HepG2 (cell line): ENCODE measurements around the gene ABCA13. TPM values are rescaled to one million over a fixed set of nuclear protein-coding genes. Genes with fewer than 3 reads are reported as not detected.

ENCODE experiments used
- ATAC-seq: fragments of 200-7000 bp; cut with Tn5 transposase; 3 replicates; pipeline ENCODE4 v1.9.1; 2020; ENCODE audit warnings: mild to moderate bottlenecking, moderate library complexity
- BruUV-seq: library from RNA; stranded (reverse); fragments of 400-500 nt; replicated peaks from 2 replicates; lab custom pipeline; 2021; lab: Mats Ljungman, UMichigan
- CTCF ChIA-PET: fragments of 300-600 bp; formaldehyde crosslinking; extraction: SDS; loops from one replicate; lab custom pipeline; 2021; ENCODE audit warnings: low total read pairs, inconsistent platforms, low intra/inter-chr PET ratio; lab: Yijun Ruan, JAX
- POLR2A ChIA-PET: fragments of 350-600 bp; sonication (Branson Sonifier 250); formaldehyde crosslinking; loops from one replicate; lab custom pipeline; 2020; ENCODE audit warnings: antibody characterized with exemption, inconsistent platforms; lab: Yijun Ruan, JAX
- DNase-seq: peaks from one replicate; pipeline ENCODE4 v3.0.0-alpha.2; 2015; ENCODE audit warnings: low spot score
- FAIRE-seq: peaks from 3 replicates; lab custom pipeline; 2011; peaks lifted over from hg19 to GRCh38; lab: Jason Lieb, UNC
- H2AFZ ChIP-seq: one replicate; pipeline ENCODE4 v1.6.1; 2011; ENCODE audit warnings: low read length, inconsistent platforms
- H3K27ac ChIP-seq: fragments of 300-600 bp; 3 replicates; pipeline ENCODE4 v1.8.0; 2011; ENCODE audit warnings: mixed run types, mild to moderate bottlenecking, mixed read lengths, low read length, inconsistent platforms; ENCODE audit not compliant: insufficient read depth; ENCODE audit errors: extremely low read length
- H3K27me3 ChIP-seq, 2 experiments: fragments of 200-600 bp in 1 of 2; 2 replicates in 1 of 2; 3 replicates in 1 of 2; pipeline versions ENCODE4 v1.6.0 to v1.8.0; 2011; ENCODE audit warnings: low read length in 2 of 2, mild to moderate bottlenecking in 2 of 2, moderate library complexity in 2 of 2, inconsistent platforms in 1 of 2; ENCODE audit not compliant: insufficient read depth in 2 of 2, control insufficient read depth in 1 of 2
- H3K36me3 ChIP-seq, 2 experiments: fragments of 200-600 bp in 1 of 2; replicated peaks in 1 of 2; 2 replicates in 1 of 2; 3 replicates in 1 of 2; pipeline versions ENCODE4 v1.5.1 to v1.8.0; 2011; ENCODE audit warnings: low read length in 2 of 2, inconsistent platforms in 1 of 2; ENCODE audit not compliant: insufficient read depth in 2 of 2, control insufficient read depth in 1 of 2
- H3K4me1 ChIP-seq: 2 replicates; pipeline ENCODE4 v1.5.1; 2012; ENCODE audit warnings: low read length, inconsistent platforms; ENCODE audit not compliant: insufficient read depth
- H3K4me2 ChIP-seq: 2 replicates; pipeline ENCODE4 v1.6.0; 2011; ENCODE audit warnings: low read depth, low read length, inconsistent platforms
- H3K4me3 ChIP-seq, 3 experiments: fragments of 200-600 bp in 1 of 3; sonication (generic), shearing (Covaris generic) in 1 of 3; replicated peaks in 1 of 3; 2 replicates each; pipeline ENCODE4 v1.5.1; 2011 to 2016; ENCODE audit warnings: low read length in 3 of 3, inconsistent platforms in 2 of 3, low read depth in 2 of 3, mild to moderate bottlenecking in 2 of 3, control low read depth in 1 of 3, mixed read lengths in 1 of 3; ENCODE audit not compliant: insufficient read depth in 1 of 3
- H3K79me2 ChIP-seq: one replicate; pipeline ENCODE4 v1.6.1; 2011; ENCODE audit warnings: low read length, inconsistent platforms; ENCODE audit not compliant: insufficient read depth
- H3K9ac ChIP-seq: 2 replicates; pipeline ENCODE4 v1.6.0; 2011; ENCODE audit warnings: mild to moderate bottlenecking, low read depth, low read length, inconsistent platforms; ENCODE audit not compliant: insufficient read depth
- H3K9me3 ChIP-seq: 2 replicates; pipeline ENCODE4 v1.5.1; 2012; ENCODE audit warnings: mild to moderate bottlenecking, low read length
- H4K20me1 ChIP-seq: 2 replicates; pipeline ENCODE4 v1.6.0; 2011; ENCODE audit warnings: inconsistent platforms, mild to moderate bottlenecking, low read length, moderate library complexity; ENCODE audit not compliant: insufficient read depth
- MED8 ChIP-seq: sonication (generic); formaldehyde crosslinking; IDR thresholded peaks from 2 replicates; pipeline ENCODE4 v1.8.1; 2023; ENCODE audit warnings: mild to moderate bottlenecking, missing genetic modification reagents; ENCODE audit not compliant: insufficient replicate concordance
- RARG ChIP-seq: sonication (generic); formaldehyde crosslinking; IDR thresholded peaks from 2 replicates; pipeline ENCODE4 v1.4.0; 2020; ENCODE audit warnings: low read depth, mild to moderate bottlenecking, missing genetic modification reagents
- RFX1 ChIP-seq: fragments of 450-650 bp; IDR thresholded peaks from 2 replicates; pipeline ENCODE4 v1.6.1; 2017
- RFX5 ChIP-seq: IDR thresholded peaks from 2 replicates; pipeline ENCODE4 v1.6.1; 2011; ENCODE audit warnings: low read depth, low read length, improper control_type of control experiment
- SNRNP70 ChIP-seq: fragments of 200-400 bp; formaldehyde crosslinking; IDR thresholded peaks from 2 replicates; pipeline ENCODE4 v1.6.1; 2017; ENCODE audit warnings: mild to moderate bottlenecking, low read depth, low read length, moderate library complexity
- SSRP1 ChIP-seq: IDR thresholded peaks from 2 replicates; pipeline ENCODE4 v1.6.1; 2016; ENCODE audit warnings: control low read depth
- TFDP2 ChIP-seq: sonication (generic); formaldehyde crosslinking; IDR thresholded peaks from 2 replicates; pipeline ENCODE4 v1.4.0; 2020; ENCODE audit warnings: missing genetic modification reagents
- TRIM24 ChIP-seq: sonication (generic); formaldehyde crosslinking; IDR thresholded peaks from 2 replicates; pipeline ENCODE4 v1.8.0; 2022; ENCODE audit warnings: mild to moderate bottlenecking, missing genetic modification reagents
- ZBTB33 ChIP-seq: sonication (generic); formaldehyde crosslinking; IDR thresholded peaks from 2 replicates; pipeline ENCODE4 v1.4.0; 2020; ENCODE audit warnings: missing genetic modification reagents
- ZNF225 ChIP-seq: sonication (generic); formaldehyde crosslinking; IDR thresholded peaks from 2 replicates; pipeline ENCODE4 v1.4.0; 2020; ENCODE audit warnings: mild to moderate bottlenecking, missing genetic modification reagents
- ZNF354B ChIP-seq: sonication (generic); formaldehyde crosslinking; IDR thresholded peaks from 2 replicates; pipeline ENCODE4 v1.8.0; 2022; ENCODE audit warnings: mild to moderate bottlenecking, missing genetic modification reagents
- ZNF580 ChIP-seq: IDR thresholded peaks from 2 replicates; pipeline ENCODE4 v1.6.1; 2016; ENCODE audit warnings: low read depth, borderline replicate concordance
- ZNF780A ChIP-seq: sonication (generic); formaldehyde crosslinking; IDR thresholded peaks from 2 replicates; pipeline ENCODE4 v1.8.0; 2022; ENCODE audit warnings: mild to moderate bottlenecking, missing genetic modification reagents, moderate library complexity
- WGBS: methylation state at CpG from one replicate; pipeline ENCODE4 v1.1.6; 2017; ENCODE audit warnings: low lambda C conversion rate; 5-methylcytosine and 5-hydroxymethylcytosine counted together
- in situ Hi-C: cut with HindIII; loops from 2 replicates; pipeline ENCODE4 v1.10.0; 2017; ENCODE audit warnings: low pct_unique_long_range_greater_than_20kb; ENCODE audit not compliant: extremely low pct_ligation_motif_present
- intact Hi-C: fragments of 100-400 bp; cut with micrococcal nuclease; formaldehyde crosslinking; loops from one replicate; pipeline ENCODE4 v1.10.0; 2022; ENCODE audit not compliant: unreplicated experiment
- polyA plus RNA-seq, 8 experiments: library from polyadenylated mRNA; depleted of rRNA in 3 of 8; stranded (reverse) in 7 of 8; unstranded in 1 of 8; fragments of >200 nt; fragmentation: Illumina TruSeq in 4 of 8; extraction: Trizol in 4 of 8; gene quantifications; 2 replicates each; pipeline versions ENCODE4 v1.2.1 to v1.2.3, GENCODE V29; 2011 to 2016; ENCODE audit warnings: low read depth in 4 of 8, missing spikeins in 1 of 8, mixed read lengths in 1 of 8; ENCODE audit not compliant: insufficient read depth in 1 of 8
- total RNA-seq, 5 experiments: library from RNA; depleted of rRNA; stranded (reverse); fragments of >200 nt; fragmentation: Illumina TruSeq; extraction: Trizol; gene quantifications; 2 replicates each; pipeline ENCODE4 v1.2.3, GENCODE V29; 2016; ENCODE audit warnings: low read depth in 1 of 5

Gene ABCA13
- total and polyA plus RNA-seq, 2 of the 13 experiments (the other 11 are each of a cell fraction or from before 2014, with no cell fraction given): 0.03 TPM; not detected in 1

GRCh38 chr7:48312151-48312550, 140.9 kb downstream of the ABCA13 start:
- Histone ChIP-seq H3K27ac (no peak overlapping the region), H4K20me1 (no peaks in the 10 kb centered on the region), H3K36me3 (no peaks in the 10 kb centered on the region), H3K4me1 (no peaks in the 10 kb centered on the region), H3K4me3 (no peak overlapping the region), H3K79me2 (no peaks in the 10 kb centered on the region), H3K27me3 (0 out of 5 replicates have a peak, but pooled peaks cover 0 to 3% of the 10 kb centered on the region in 2 experiments), H2AFZ (no peak overlapping the region), H3K9me3 (no peaks in the 10 kb centered on the region), H3K9ac (no peak overlapping the region), H3K4me2 (no peak overlapping the region)
- ATAC-seq (no peak), FAIRE-seq (no peak), DNase-seq (no peak)
- in situ Hi-C loops: loop anchor here (25.0 kb wide), 1 partner anchor 1525 kb away; no protein-coding TSS in a partner anchor
- BruUV-seq: no TSS peak
- 0% methylated on average over 1 of the region's 1 CpG for WGBS
- ChIA-PET CTCF (no interaction called here), POLR2A (no interaction called here)
- intact Hi-C loops: no loop called here
- TF ChIP-seq ZNF225 (CRISPR knock-in tag) (no peak), ZNF354B (CRISPR knock-in tag) (no peak), RFX1 (no peak), ZNF780A (CRISPR knock-in tag) (no peak), ZNF580 (CRISPR knock-in tag) (no peak), TFDP2 (CRISPR knock-in tag) (no peak), ZBTB33 (CRISPR knock-in tag) (no peak), TRIM24 (CRISPR knock-in tag) (no peak), SNRNP70 (no peak), SSRP1 (CRISPR knock-in tag) (no peak), MED8 (CRISPR knock-in tag) (no peak), RARG (CRISPR knock-in tag) (no peak), RFX5 (no peak)
